ENCODE data around the gene PXDN.
"Not testable (repeated sequence)": the region's sequence is repeated elsewhere in the genome, so short reads cannot be mapped to it uniquely, and the experiment has no call there.

Gene PXDN

GRCh38 chr2:1742301-1742680 lies 2.0 kb downstream of the PXDN start:
- H3K4me3 ChIP-seq (ENCODE audit: low read depth, low read length): peak overlapping the region; percentile 73

- H3K4me3 ChIP-seq (ENCODE audit: low read depth, low read length): no peak overlapping the region
Measured at GRCh38 chr2:1741851-1742250, 2.5 kb downstream of the PXDN start.

- no peak overlapping the region for H3K4me3 ChIP-seq (ENCODE audit: low read depth, low read length)
Measured at GRCh38 chr2:1740716-1741589, 3.4 kb downstream of the PXDN start.

- H3K4me3 ChIP-seq (ENCODE audit: low read depth, low read length): no peak overlapping the region
Measured at GRCh38 chr2:1739961-1740715, 4.2 kb downstream of the PXDN start.

GRCh38 chr2:1739322-1739957 lies 4.9 kb downstream of the PXDN start:
- H3K4me3 ChIP-seq (ENCODE audit: low read depth, low read length): no peak overlapping the region

DNA sequence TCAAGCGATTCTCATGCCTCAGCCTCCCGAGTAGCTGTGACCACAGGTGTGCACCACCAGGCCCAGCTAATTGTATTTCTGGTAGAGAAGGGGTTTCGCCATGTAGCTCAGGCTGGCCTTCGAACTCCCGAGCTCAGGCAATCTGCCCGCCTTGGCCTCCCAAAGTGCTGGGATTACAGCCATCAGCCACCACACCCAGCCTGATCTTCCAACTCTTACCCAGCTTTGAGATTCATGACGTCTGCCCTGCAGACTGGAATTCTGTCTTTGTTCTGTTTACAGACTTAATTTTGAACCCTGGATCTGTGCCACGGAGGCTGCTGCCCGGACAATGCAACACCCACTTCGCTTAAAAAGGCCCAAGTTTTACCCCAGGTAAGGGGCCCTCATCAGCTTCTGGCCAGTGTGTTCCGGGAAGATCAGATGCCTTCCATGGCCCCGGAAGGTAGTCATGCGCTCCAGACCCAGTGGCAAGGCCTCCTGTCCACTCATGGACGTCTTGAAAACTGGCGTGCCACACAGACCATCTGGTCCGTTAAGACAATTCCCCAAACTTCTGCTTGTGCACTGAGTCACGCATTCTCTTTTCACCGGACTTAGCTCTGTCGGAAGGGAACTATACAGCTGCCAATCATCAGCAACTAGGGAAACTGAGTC lies 5.5 kb downstream of the PXDN start:
- H3K4me3 ChIP-seq (ENCODE audit: low read depth, low read length): no peak overlapping the region

DNA sequence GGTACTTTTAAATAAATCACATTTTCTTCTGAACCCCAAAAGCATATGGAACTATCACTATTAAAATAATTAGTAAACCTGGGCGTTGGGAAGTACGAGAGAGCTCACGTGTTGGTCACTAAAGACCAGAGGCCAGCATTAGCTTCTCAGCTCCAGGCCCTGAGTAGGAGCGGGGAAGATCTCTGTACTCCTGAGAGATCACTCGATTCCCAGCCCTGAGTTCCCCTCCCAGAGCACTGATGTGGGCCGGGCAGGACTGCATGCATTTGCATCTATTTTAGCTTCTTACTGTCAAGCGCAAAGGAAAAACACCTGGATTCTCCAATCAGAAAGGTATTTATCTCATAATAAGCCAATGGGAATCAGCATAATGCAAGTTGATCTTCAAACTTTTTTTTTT lies 6.2 kb downstream of the PXDN start:
- no peak overlapping the region for H3K4me3 ChIP-seq (ENCODE audit: low read depth, low read length)

DNA sequence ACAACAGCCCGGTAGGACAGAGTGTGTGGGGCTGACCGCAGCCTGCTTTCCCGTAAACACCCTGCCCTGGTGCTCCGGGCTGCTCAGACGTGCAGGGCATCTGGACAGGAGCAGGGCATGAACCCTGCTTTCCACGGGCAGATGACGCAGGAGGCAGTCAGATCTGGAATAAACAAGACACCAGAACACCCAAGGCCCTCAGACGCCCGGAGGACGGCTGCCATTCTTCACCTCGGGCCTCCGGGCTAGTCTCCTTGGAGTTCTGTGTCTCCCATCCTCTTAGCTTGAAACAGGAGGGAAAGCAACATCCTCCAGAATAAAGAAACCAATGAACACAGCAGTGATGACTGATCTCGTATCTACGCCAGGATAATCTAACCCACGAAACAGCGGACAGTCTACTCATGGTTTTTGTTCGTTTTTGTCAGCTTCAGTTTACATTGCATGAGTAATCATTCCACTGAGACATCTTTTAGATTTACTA lies 7.3 kb downstream of the PXDN start:
- no peak overlapping the region for H3K4me3 ChIP-seq (ENCODE audit: low read depth, low read length)

- H3K4me3 ChIP-seq (ENCODE audit: low read depth, low read length): no peak overlapping the region
Measured at GRCh38 chr2:1736045-1736444, 8.3 kb downstream of the PXDN start.

- H3K4me3 ChIP-seq (ENCODE audit: low read depth, low read length): not testable (repeated sequence)
Measured at GRCh38 chr2:1733298-1733697, 11.0 kb downstream of the PXDN start.

DNA sequence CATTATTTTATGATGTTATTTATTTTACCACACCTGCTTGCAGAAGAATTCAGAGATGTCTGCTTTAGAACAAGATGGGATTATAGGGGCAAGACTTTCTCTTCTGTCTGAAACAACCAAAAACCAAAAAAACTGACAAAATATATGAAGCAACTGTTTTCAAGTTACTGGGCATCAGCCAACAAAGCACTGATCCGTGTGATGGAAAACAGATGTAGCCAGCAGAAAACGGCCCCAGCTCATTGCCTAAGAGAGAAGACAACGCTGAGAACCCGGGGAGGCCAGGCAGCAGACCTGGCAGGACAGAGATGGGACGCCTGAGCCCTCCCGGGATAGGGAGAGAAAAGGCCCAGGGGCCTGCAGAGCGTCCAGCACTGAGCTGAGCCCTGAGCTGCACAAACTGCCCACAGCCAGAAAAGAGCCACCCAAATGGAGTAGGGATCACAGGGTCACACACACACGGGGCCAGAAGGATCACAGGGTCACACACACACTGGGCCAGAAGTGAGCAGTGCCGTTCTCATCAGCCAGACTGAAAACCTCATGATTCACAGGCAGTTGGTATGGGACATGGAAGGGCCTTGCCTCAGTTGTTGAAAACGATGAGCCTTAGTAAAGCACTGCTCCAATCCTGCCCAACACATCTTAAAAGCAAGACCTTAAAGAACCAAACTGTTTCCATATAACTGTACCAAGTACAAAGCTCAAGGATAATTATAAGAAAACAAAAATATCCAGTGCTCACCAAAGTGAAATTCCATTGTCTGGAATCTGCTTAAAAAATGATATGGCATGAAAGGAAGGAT lies 12.1 kb downstream of the PXDN start:
- H3K4me3 ChIP-seq (ENCODE audit: low read depth, low read length): no peak overlapping the region

GRCh38 chr2:1731447-1731962 lies 12.8 kb downstream of the PXDN start:
- no peak overlapping the region for H3K4me3 ChIP-seq (ENCODE audit: low read depth, low read length)

- H3K4me3 ChIP-seq (ENCODE audit: low read depth, low read length): no peak overlapping the region
Measured at GRCh38 chr2:1730015-1730927, 14.0 kb downstream of the PXDN start.

GRCh38 chr2:1729242-1729641 lies 15.1 kb downstream of the PXDN start:
- H3K4me3 ChIP-seq (ENCODE audit: low read depth, low read length): no peak overlapping the region

DNA sequence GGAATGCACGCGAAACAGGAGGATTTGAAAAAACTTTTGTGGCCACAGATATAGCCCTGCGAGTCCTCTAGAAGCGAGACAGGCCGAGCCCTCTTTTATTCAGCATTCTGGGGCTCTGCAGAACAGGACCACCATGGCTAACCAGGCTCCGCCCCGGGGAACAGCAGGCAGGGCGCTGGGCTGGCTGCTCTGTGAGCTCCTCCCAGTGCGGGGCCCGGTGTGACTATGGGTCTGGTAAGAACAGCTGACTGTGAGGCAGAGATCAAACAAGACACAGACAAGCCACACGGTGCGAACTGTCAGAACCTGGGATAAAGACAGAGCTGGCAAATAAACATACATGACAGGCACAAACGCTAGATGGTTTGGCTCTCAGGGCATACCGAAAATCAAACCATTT lies 15.5 kb downstream of the PXDN start:
- no peak overlapping the region for H3K4me3 ChIP-seq (ENCODE audit: low read depth, low read length)

DNA sequence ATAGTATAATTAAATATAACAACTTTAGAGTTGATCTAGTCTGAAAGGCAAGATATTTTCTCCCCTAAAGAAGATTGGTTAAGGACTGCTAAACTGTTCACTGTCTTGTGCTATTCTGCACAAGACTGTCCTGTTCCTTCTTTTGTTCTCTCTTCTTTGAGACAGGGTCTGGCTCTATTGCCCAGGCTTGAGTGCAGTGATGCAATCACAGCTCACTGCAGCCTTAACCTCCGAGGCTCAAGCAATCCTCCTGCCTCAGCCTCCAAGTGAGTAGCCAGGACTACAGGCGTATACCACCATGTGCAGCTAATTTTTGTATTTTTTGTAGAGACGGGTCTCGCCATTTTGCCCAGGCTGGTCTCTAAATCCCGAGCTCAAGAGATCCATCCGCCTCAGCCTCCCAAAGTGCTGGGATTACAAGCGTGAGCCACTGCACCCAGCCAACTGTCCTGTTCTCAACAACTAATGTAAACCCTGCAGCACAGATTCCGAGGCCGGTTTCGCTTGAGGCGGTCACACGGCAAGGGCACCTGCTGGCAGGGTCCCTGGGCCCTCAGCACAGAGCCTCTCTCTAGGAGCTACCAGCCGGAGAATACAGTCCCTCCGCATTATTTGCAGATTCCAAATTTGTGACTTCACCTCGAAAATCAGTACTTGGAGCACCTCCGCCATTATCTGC lies 16.4 kb downstream of the PXDN start:
- no peak overlapping the region for H3K4me3 ChIP-seq (ENCODE audit: low read depth, low read length)

- H3K4me3 ChIP-seq (ENCODE audit: low read depth, low read length): no peak overlapping the region
Measured at GRCh38 chr2:1727101-1727771, 17.1 kb downstream of the PXDN start.

DNA sequence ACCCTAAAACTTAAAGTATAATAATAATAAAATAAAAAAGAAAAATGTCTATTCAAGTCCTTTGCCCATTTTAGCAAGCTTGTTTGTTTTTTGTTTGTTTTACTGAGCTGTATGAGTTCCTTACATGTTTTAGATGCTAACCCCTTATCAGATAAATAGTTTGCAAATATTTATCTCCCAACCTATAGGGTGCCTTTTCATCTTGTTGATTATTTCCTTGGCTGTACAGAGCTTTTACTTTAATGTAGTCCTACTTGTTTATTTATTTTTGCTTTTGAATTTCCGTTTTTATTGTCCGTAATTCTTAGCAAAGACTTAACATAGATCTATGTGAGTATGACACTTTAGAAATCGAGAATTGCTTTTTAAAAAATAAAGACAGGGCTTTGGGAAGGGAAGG lies 17.8 kb downstream of the PXDN start:
- no peak overlapping the region for H3K4me3 ChIP-seq (ENCODE audit: low read depth, low read length)

Data from iPS-11a (cell line).